C1 segment of cervical spinal cord (tissue), 14 donors: ENCODE measurements around the gene MRI1.
"Not testable (repeated sequence)": the region's sequence is repeated elsewhere in the genome, so short reads cannot be mapped to it uniquely, and the experiment has no call there.

Source experiments
- DNase-seq, 14 donors: peaks; one replicate each; lab custom pipeline; 2025; lab: John Stamatoyannopoulos, UW

MRI1 gene

GRCh38 chr19:13758795-13759194, 5.5 kb upstream of the MRI1 start:
- no peak for DNase-seq

- DNase-seq: no peak
Measured at GRCh38 chr19:13761423-13761822, 2.9 kb upstream of the MRI1 start.

GRCh38 chr19:13762635-13763235, 1.6 kb upstream of the MRI1 start:
- no peak for DNase-seq

- no peak for DNase-seq
Measured at GRCh38 chr19:13763265-13763664, 1.1 kb upstream of the MRI1 start.

GRCh38 chr19:13764821-13765394, 586 bp downstream of the MRI1 start:
- peak in 2 of 14 donors; percentile 16 to 29 for DNase-seq

- no peak for DNase-seq
Measured at GRCh38 chr19:13765395-13766094, 1.2 kb downstream of the MRI1 start.

GRCh38 chr19:13766095-13766481, 1.8 kb downstream of the MRI1 start:
- no peak for DNase-seq

- no peak for DNase-seq
Measured at GRCh38 chr19:13768510-13768909, 4.2 kb downstream of the MRI1 start.

- no peak for DNase-seq
Measured at GRCh38 chr19:13770013-13770635, 5.8 kb downstream of the MRI1 start.

GRCh38 chr19:13774217-13775191, 10.2 kb downstream of the MRI1 start, which contains the start of gene C19orf53:
TSS of gene C19orf53 (plus strand) at chr19:13774456. CDS start at chr19:13774478, 22 bp downstream.
- DNase-seq: peak; percentile 48 to 90 (median 88)

GRCh38 chr19:13778398-13778797, 14.1 kb downstream of the MRI1 start:
- no peak for DNase-seq

GRCh38 chr19:13778847-13779246, 14.5 kb downstream of the MRI1 start:
- DNase-seq: no peak

- not testable (repeated sequence) for DNase-seq
Measured at GRCh38 chr19:13779794-13780193, 15.5 kb downstream of the MRI1 start.

- DNase-seq: peak in 3 of 14 donors; percentile 1 to 65 (median 20)
Measured at GRCh38 chr19:13781547-13781946, 17.2 kb downstream of the MRI1 start.

- no peak for DNase-seq
Measured at GRCh38 chr19:13782537-13782936, 18.2 kb downstream of the MRI1 start.

- DNase-seq: no peak
Measured at GRCh38 chr19:13783565-13784500, 19.5 kb downstream of the MRI1 start.

- DNase-seq: peak in 9 of 14 donors; percentile 13 to 63 (median 25)
Measured at GRCh38 chr19:13784731-13785452, 20.6 kb downstream of the MRI1 start.

GRCh38 chr19:13788991-13789390, 24.7 kb downstream of the MRI1 start:
- no peak for DNase-seq

GRCh38 chr19:13790354-13790753, 26.0 kb downstream of the MRI1 start:
- no peak for DNase-seq
